HG03060 (cell line): Measurements from ENCODE around the gene TTC28.
"Not testable (repeated sequence)": the region's sequence is repeated elsewhere in the genome, so short reads cannot be mapped to it uniquely, and the experiment has no call there.

Experiments
- ATAC-seq: cut with Tn5 transposase; IDR thresholded peaks from one replicate; pipeline ENCODE4 v1.9.1; 2021; ENCODE audit warnings: low read depth, moderate number of reproducible peaks; ENCODE audit not compliant: unreplicated experiment

The TTC28 gene

GRCh38 chr22:28679611-28680287 is at the start of gene TTC28:
TSS of gene TTC28 (minus strand) at chr22:28679840. CDS start at chr22:28679723, 117 bp downstream.
- not testable (repeated sequence) for ATAC-seq

- ATAC-seq: no peak
Observed at GRCh38 chr22:28728621-28729313, 49.1 kb upstream of the TTC28 start.

GRCh38 chr22:28728002-28728401 is 48.4 kb upstream of the TTC28 start:
- ATAC-seq: no peak

- no peak for ATAC-seq
Observed at GRCh38 chr22:28718044-28718443, 38.4 kb upstream of the TTC28 start.

- ATAC-seq: no peak
Observed at GRCh38 chr22:28716686-28717085, 37.0 kb upstream of the TTC28 start.

GRCh38 chr22:28715611-28716010 is 36.0 kb upstream of the TTC28 start:
- ATAC-seq: no peak

GRCh38 chr22:28714043-28714628 is 34.5 kb upstream of the TTC28 start:
- ATAC-seq: no peak

- no peak for ATAC-seq
Observed at GRCh38 chr22:28711820-28712777, 32.5 kb upstream of the TTC28 start.

- no peak for ATAC-seq
Observed at GRCh38 chr22:28711341-28711740, 31.7 kb upstream of the TTC28 start.

GRCh38 chr22:28710576-28711191 is 31.0 kb upstream of the TTC28 start:
- no peak for ATAC-seq

GRCh38 chr22:28710107-28710506 is 30.5 kb upstream of the TTC28 start:
- ATAC-seq: no peak

GRCh38 chr22:28706845-28707244 is 27.2 kb upstream of the TTC28 start:
- ATAC-seq: no peak

GRCh38 chr22:28703436-28703835 is 23.8 kb upstream of the TTC28 start:
- ATAC-seq: no peak

- no peak for ATAC-seq
Observed at GRCh38 chr22:28702891-28703290, 23.3 kb upstream of the TTC28 start.

GRCh38 chr22:28693041-28693760 is 13.6 kb upstream of the TTC28 start:
- ATAC-seq: not testable (repeated sequence)

GRCh38 chr22:28689796-28690195 is 10.2 kb upstream of the TTC28 start:
- ATAC-seq: not testable (repeated sequence)

- ATAC-seq: not testable (repeated sequence)
Observed at GRCh38 chr22:28682966-28683365, 3.3 kb upstream of the TTC28 start.

- not testable (repeated sequence) for ATAC-seq
Observed at GRCh38 chr22:28680813-28681490, 1.3 kb upstream of the TTC28 start.
